Pancreas (tissue), 10 donors: ENCODE data around the gene DENND4C. TPM values are rescaled to one million over a fixed set of nuclear protein-coding genes. Genes with fewer than 3 reads are reported as not detected.
"Not testable (repeated sequence)": the region's sequence is repeated elsewhere in the genome, so short reads cannot be mapped to it uniquely, and the experiment has no call there.

Source experiments
- ATAC-seq, 4 donors: fragments of 200-7000 bp; cut with Tn5 transposase; one replicate each; pipeline versions ENCODE4 v1.8.0 to v1.9.1; 2020; ENCODE audit warnings: mild to moderate bottlenecking in 4 of 4, moderate library complexity in 4 of 4
- DNase-seq, 6 donors: peaks; one replicate each; pipeline ENCODE4 v3.0.0-alpha.2; 2020
- FAIRE-seq: peaks from 2 replicates; lab custom pipeline; 2012; peaks lifted over from hg19 to GRCh38; lab: Jason Lieb, UNC
- H3K27ac ChIP-seq, 4 donors: fragments of 200-600 bp; sonication (generic); 1 replicate in 3 of 4; 2 replicates in 1 of 4; pipeline versions ENCODE4 v1.5.0 to v1.8.0; 2020
- H3K27me3 ChIP-seq, 4 donors: fragments of 200-600 bp; one replicate each; pipeline ENCODE4 v1.8.0; 2021
- H3K36me3 ChIP-seq, 3 donors: fragments of 200-600 bp; sonication (generic) in 1 of 3; one replicate each; pipeline versions ENCODE4 v1.5.0 to v1.8.0; 2020 to 2021
- H3K4me1 ChIP-seq, 3 donors: fragments of 200-600 bp; one replicate each; pipeline ENCODE4 v1.8.0; 2021
- H3K4me3 ChIP-seq, 4 donors: fragments of 200-600 bp; sonication (generic) in 2 of 4; one replicate each; pipeline versions ENCODE4 v1.5.0 to v1.8.0; 2020 to 2021
- H3K9me3 ChIP-seq, 4 donors: fragments of 200-600 bp; one replicate each; pipeline ENCODE4 v1.8.0; 2021
- WGBS, 2 donors: extraction: QIAGEN DNeasy Blood & Tissue Kit; methylation state at CpG; one replicate each; pipeline ENCODE4 v1.1.7; 2013; 5-methylcytosine and 5-hydroxymethylcytosine counted together
- intact Hi-C, 3 donors: fragments of 100-400 bp; cut with DNase I; formaldehyde crosslinking; loops; one replicate each; pipeline versions ENCODE4 v1.11.1 to v1.14.2; 2022
- polyA plus RNA-seq, 2 donors: library from polyadenylated mRNA; stranded (reverse); fragments of 200-250 nt; gene quantifications; one replicate each; pipeline ENCODE4 v1.2.3, GENCODE V29; 2013
- total RNA-seq, 6 donors: library from RNA; stranded (reverse); fragmentation: NEBNext Ultra II Directional in 4 of 6; extraction: Animal tissue kit (Norgen Biotek cat#: 25700) in 4 of 6; gene quantifications; one replicate each; pipeline versions ENCODE4 v1.2.1 to v1.2.4, GENCODE V29; 2021 to 2023
- TF ChIP-seq, protein P1 (sequence below), 4 donors: fragments of 200-600 bp; sonication (generic) in 3 of 4; IDR thresholded peaks; one replicate each; pipeline versions ENCODE4 v1.5.0 to v1.8.0; 2021; ENCODE audit warnings: antibody characterized with exemption in 4 of 4
- donor health status: healthy with polysubstance abuse.
- donor health status: DM: no; HTN: no; CAD: no; lungs with moderate emphysema.
- donor health status: DM: no; HTN: no; CAD: no.
- donor health status: control.
- donor health status: control.
- donor health status: Bipolar disorder and iron deficiency.
- donor health status: DM: yes; HTN: yes; CAD: no.
- donor health status: DM: no; HTN: no; CAD: no.
- donor health status: DM: no; HTN: no; CAD: no.
- donor health status: DM: yes; HTN: yes; CAD: no.

The DENND4C gene
- total and polyA plus RNA-seq, 8 donors = 4.6 to 36.2 (median 17.9) TPM

DNA sequence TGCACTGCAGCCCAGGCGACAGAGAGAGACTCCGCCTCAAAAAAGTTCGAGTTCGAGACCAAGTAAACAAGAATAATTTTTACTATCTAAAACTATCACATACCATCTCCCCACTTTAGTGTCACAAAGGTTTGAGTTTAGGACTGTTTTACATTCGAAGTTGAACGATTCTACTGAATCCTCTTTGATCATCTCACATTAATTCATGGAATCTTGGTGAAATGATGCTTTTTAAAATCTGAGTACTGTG lies 150.3 kb downstream of the DENND4C start:
- no peak for DNase-seq
- Histone ChIP-seq H3K4me1 (peaks cover 6 to 15% (median 13%) of the 10 kb centered on the region in 3 donors), H3K27me3 (no peaks in the 10 kb centered on the region), H3K27ac (peak overlapping the region; percentile 87 to 96 (median 90)), H3K36me3 (peaks cover 0 to 28% (median 14%) of the 10 kb centered on the region in 3 donors), H3K4me3 (peak overlapping the region; percentile 59 to 85 (median 70)), H3K9me3 (no peaks in the 10 kb centered on the region)
- TF ChIP-seq, protein P1, sequence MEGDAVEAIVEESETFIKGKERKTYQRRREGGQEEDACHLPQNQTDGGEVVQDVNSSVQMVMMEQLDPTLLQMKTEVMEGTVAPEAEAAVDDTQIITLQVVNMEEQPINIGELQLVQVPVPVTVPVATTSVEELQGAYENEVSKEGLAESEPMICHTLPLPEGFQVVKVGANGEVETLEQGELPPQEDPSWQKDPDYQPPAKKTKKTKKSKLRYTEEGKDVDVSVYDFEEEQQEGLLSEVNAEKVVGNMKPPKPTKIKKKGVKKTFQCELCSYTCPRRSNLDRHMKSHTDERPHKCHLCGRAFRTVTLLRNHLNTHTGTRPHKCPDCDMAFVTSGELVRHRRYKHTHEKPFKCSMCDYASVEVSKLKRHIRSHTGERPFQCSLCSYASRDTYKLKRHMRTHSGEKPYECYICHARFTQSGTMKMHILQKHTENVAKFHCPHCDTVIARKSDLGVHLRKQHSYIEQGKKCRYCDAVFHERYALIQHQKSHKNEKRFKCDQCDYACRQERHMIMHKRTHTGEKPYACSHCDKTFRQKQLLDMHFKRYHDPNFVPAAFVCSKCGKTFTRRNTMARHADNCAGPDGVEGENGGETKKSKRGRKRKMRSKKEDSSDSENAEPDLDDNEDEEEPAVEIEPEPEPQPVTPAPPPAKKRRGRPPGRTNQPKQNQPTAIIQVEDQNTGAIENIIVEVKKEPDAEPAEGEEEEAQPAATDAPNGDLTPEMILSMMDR (IDR thresholded peaks at IDR 0.05) = no peak
- intact Hi-C loops = no loop called here
- no peak for ATAC-seq
- WGBS, 2 donors = 27 to 30% methylated on average over 6 of the region's 6 CpGs
- FAIRE-seq = no peak

DNA sequence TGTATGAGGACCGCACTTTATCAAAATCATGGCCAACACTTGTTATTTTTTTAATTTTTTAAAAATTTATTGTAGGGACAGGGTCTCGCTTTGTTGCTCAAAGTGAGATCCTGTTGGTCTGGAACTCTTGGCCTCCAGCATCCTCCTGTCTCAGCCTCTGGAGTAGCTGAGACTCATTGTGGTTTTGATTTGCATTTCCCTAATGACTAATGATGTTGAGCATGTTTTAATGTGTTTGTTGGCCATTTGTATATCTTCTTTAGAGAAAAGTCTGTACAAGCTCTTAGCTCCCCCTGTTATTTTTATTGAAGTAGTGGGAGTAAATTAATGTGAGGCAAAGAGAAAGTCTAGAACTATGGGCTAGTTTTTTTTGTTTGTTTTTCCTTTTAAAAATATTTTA lies 151.2 kb downstream of the DENND4C start:
- intact Hi-C loops = no loop called here
- Histone ChIP-seq H3K4me1 (peaks cover 6 to 15% (median 13%) of the 10 kb centered on the region in 3 donors), H3K27me3 (no peaks in the 10 kb centered on the region), H3K9me3 (no peaks in the 10 kb centered on the region), H3K27ac (no peak overlapping the region), H3K36me3 (peaks cover 0 to 19% (median 8%) of the 10 kb centered on the region in 3 donors), H3K4me3 (no peak overlapping the region)
- ATAC-seq (no peak), FAIRE-seq (no peak), DNase-seq (no peak)
- TF ChIP-seq, protein P1 (IDR thresholded peaks at IDR 0.05) = no peak
- WGBS, 2 donors = 95 to 98% methylated on average over 2 of the region's 2 CpGs

DNA sequence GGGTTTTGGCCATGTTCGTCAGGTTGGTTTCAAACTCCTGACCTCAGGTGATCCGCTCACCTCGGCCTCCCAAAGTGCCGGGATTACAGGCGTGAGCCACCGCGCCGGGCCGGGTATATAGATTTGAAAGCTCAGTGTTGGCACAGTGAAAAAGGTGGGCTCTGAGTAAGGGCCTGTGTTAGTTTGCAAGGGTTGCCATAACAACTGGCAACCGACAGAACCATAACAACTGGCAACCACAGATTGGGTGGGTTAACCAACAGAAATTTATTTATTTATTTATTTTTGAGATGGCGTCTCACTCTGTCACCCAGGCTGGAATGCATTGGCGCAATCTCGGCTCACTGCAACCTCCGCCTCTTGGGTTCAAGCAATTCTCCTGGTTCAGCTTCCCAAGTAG lies 154.7 kb downstream of the DENND4C start:
- H3K27me3 ChIP-seq, H3K36me3 ChIP-seq, H3K27ac ChIP-seq, FAIRE-seq, ATAC-seq, intact Hi-C loops, H3K9me3 ChIP-seq, H3K4me1 ChIP-seq, H3K4me3 ChIP-seq, DNase-seq: not testable (repeated sequence)
- WGBS, 2 donors = 95 to 97% methylated on average over 14 of the region's 14 CpGs

DNA sequence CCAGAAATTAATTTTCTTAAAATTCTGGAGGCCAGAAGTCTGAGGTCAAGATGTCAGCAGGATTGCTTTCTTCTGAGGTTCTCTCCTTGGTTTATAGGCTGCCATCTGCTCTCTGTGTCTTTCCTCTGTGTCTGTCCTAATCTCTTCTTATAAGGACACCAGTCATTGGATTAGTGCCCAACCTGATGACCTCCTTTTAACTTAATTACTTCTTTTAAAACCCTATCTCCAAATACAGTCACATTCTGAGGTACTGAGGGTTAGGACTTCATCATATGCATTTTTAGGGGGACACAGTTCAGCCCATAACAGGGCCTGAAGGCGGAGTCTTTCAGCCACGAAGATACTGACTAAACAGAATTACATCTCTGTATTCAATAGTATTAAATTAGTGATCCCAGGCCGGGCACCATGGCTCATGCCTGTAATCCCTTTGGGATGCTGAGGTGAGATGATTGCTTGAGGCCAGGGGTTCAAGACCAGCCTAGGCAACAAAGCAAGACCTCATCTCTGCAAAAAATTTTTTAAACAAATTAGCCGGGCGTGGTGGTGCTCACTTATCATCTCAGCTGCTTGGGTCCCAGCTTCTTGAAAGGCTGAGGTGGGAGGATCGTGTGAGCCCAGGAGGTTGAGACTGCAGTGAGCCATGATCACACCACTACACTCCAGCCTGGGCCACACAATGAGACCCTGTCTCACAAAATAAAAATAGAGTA lies 155.5 kb downstream of the DENND4C start:
- intact Hi-C loops = no loop called here
- H3K36me3 ChIP-seq = no peaks in the 10 kb centered on the region
- H3K4me3 ChIP-seq = no peak overlapping the region
- no peaks in the 10 kb centered on the region for H3K4me1 ChIP-seq
- TF ChIP-seq, protein P1 (IDR thresholded peaks at IDR 0.05) = no peak
- FAIRE-seq (no peak), DNase-seq (no peak), ATAC-seq (no peak)
- no peaks in the 10 kb centered on the region for H3K9me3 ChIP-seq
- WGBS, 2 donors = 85 to 92% methylated on average over 6 of the region's 6 CpGs
- no peaks in the 10 kb centered on the region for H3K27me3 ChIP-seq
- no peak overlapping the region for H3K27ac ChIP-seq

DNA sequence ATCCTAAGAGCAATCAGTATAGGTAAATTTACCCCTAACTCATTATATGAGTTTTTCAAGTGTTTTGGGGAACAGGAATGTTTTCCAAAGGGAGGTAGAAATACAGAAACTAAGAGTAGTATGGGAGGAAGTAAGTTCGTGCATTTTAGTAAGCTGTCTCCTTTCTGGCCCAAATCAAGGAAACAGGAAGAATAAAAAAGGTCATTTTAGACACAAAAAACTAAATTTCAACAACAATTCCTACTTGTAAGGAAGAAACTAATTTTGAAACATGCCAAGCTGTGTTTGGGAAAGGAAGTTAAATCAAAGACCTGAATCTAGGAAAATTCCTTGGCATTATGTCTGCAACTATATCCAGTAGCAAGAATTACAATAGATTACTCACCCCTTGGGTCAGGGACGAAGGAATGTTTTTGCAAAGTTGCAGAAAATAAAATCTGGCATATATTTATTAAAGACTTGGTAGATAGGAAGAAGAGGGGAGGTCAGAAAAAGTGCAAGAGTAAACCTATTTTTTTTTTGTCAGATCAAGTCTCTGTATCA lies 156.1 kb downstream of the DENND4C start:
- no peaks in the 10 kb centered on the region for H3K27me3 ChIP-seq
- TF ChIP-seq, protein P1 (IDR thresholded peaks at IDR 0.05) = no peak
- FAIRE-seq (no peak), ATAC-seq (no peak), DNase-seq (no peak)
- 80 to 84% methylated on average over 2 of the region's 2 CpGs for WGBS, 2 donors
- no peaks in the 10 kb centered on the region for H3K9me3 ChIP-seq
- H3K4me3 ChIP-seq = no peak overlapping the region
- intact Hi-C loops = no loop called here
- no peaks in the 10 kb centered on the region for H3K36me3 ChIP-seq
- H3K4me1 ChIP-seq = no peaks in the 10 kb centered on the region
- H3K27ac ChIP-seq = no peak overlapping the region
